Breast epithelium (tissue), 4 donors: ENCODE results near the gene COMP. TPM values are rescaled to one million over a fixed set of nuclear protein-coding genes. Genes with fewer than 3 reads are reported as not detected.

Source experiments
- DNase-seq, 2 donors: peaks; one replicate each; pipeline ENCODE4 v3.0.0-alpha.2; 2019; ENCODE audit warnings: low spot score in 2 of 2
- H3K27ac ChIP-seq, 2 donors: fragments of 200-600 bp; sonication (generic) in 1 of 2; one replicate each; pipeline ENCODE4 v1.5.1; 2016 to 2019; ENCODE audit warnings: mild to moderate bottlenecking in 1 of 2
- H3K27me3 ChIP-seq, 2 donors: fragments of 200-600 bp; sonication (generic) in 1 of 2; one replicate each; pipeline versions ENCODE4 v1.5.1 to v1.6.0; 2017 to 2019; ENCODE audit warnings: control low read depth in 1 of 2, mild to moderate bottlenecking in 1 of 2
- H3K36me3 ChIP-seq: fragments of 200-600 bp; one replicate; pipeline ENCODE4 v1.5.1; 2019
- H3K4me1 ChIP-seq, 2 donors: fragments of 200-600 bp; sonication (generic); one replicate each; pipeline ENCODE4 v1.5.1; 2016 to 2019; ENCODE audit warnings: control low read depth in 1 of 2
- H3K4me3 ChIP-seq, 3 donors: fragments of 200-600 bp; sonication (generic); 1 replicate in 2 of 3; 2 replicates in 1 of 3; pipeline ENCODE4 v1.5.1; 2016 to 2019; ENCODE audit warnings: mild to moderate bottlenecking in 3 of 3, moderate library complexity in 2 of 3
- H3K9me3 ChIP-seq, 2 donors: fragments of 200-600 bp; sonication (generic) in 1 of 2; one replicate each; pipeline ENCODE4 v1.5.1; 2016 to 2019; ENCODE audit warnings: control low read depth in 1 of 2
- CTCF ChIP-seq, 3 donors: fragments of 450-650 bp; IDR thresholded peaks; one replicate each; pipeline ENCODE4 v1.5.1; 2016 to 2017; ENCODE audit warnings: antibody characterized with exemption in 3 of 3, mild to moderate bottlenecking in 3 of 3, moderate library complexity in 3 of 3
- POLR2A ChIP-seq: fragments of 450-650 bp; IDR thresholded peaks from one replicate; pipeline ENCODE4 v1.6.1; 2016; ENCODE audit warnings: antibody characterized with exemption, mild to moderate bottlenecking, moderate library complexity
- POLR2AphosphoS5 ChIP-seq, 3 donors: sonication (generic); formaldehyde crosslinking; IDR thresholded peaks; one replicate each; pipeline ENCODE4 v1.6.1; 2017; ENCODE audit warnings: antibody characterized with exemption in 3 of 3
- intact Hi-C: fragments of 100-400 bp; cut with DNase I; formaldehyde crosslinking; loops from one replicate; pipeline ENCODE4 v1.15.1; 2023; ENCODE audit warnings: low total_unique reads
- total RNA-seq, 3 donors: library from RNA; depleted of rRNA; stranded (reverse); fragments of >200 nt; gene quantifications; one replicate each; pipeline ENCODE4 v1.1.0, GENCODE V29; 2016

The COMP gene
- total RNA-seq, 3 donors from 2014 or later: 1.0 to 4.9 (median 2.2) TPM

GRCh38 chr19:18802354-18802753, 11.2 kb upstream of the COMP start:
- intact Hi-C loops: no loop called here
- no peaks in the 10 kb centered on the region for H3K36me3 ChIP-seq
- DNase-seq: no peak
- no peak overlapping the region for H3K4me3 ChIP-seq
- TF ChIP-seq POLR2A (no peak), CTCF (IDR thresholded peaks at IDR 0.05) (no peak), POLR2AphosphoS5 (IDR thresholded peaks at IDR 0.05) (no peak)
- no peaks in the 10 kb centered on the region for H3K4me1 ChIP-seq
- H3K27me3 ChIP-seq: no peaks in the 10 kb centered on the region
- H3K27ac ChIP-seq: no peak overlapping the region
- no peaks in the 10 kb centered on the region for H3K9me3 ChIP-seq

- Histone ChIP-seq H3K27me3 (no peaks in the 10 kb centered on the region), H3K4me1 (peaks cover 0 to 2% of the 10 kb centered on the region in 2 donors), H3K27ac (no peak overlapping the region), H3K36me3 (no peaks in the 10 kb centered on the region), H3K9me3 (no peaks in the 10 kb centered on the region), H3K4me3 (no peak overlapping the region)
- no peak for TF ChIP-seq POLR2A
- no peak for TF ChIP-seq POLR2AphosphoS5 (IDR thresholded peaks at IDR 0.05)
- no peak for TF ChIP-seq CTCF (IDR thresholded peaks at IDR 0.05)
- intact Hi-C loops: no loop called here
- no peak for DNase-seq
Measured at GRCh38 chr19:18800636-18801035, 9.5 kb upstream of the COMP start.

GRCh38 chr19:18800079-18800478, 9.0 kb upstream of the COMP start:
- intact Hi-C loops: no loop called here

GRCh38 chr19:18799389-18799970, 8.4 kb upstream of the COMP start:
- Histone ChIP-seq H3K27me3 (no peaks in the 10 kb centered on the region), H3K27ac (no peak overlapping the region), H3K4me3 (no peak overlapping the region), H3K36me3 (no peaks in the 10 kb centered on the region), H3K4me1 (peaks cover 0 to 4% of the 10 kb centered on the region in 2 donors), H3K9me3 (no peaks in the 10 kb centered on the region)
- intact Hi-C loops: no loop called here
- no peak for TF ChIP-seq POLR2A
- TF ChIP-seq CTCF (IDR thresholded peaks at IDR 0.05): no peak
- no peak for TF ChIP-seq POLR2AphosphoS5 (IDR thresholded peaks at IDR 0.05)
- DNase-seq: no peak

More at GRCh38 chr19:18800079-18800478, 9.0 kb upstream of the COMP start:
- Histone ChIP-seq H3K9me3 (no peaks in the 10 kb centered on the region), H3K4me3 (no peak overlapping the region), H3K27me3 (no peaks in the 10 kb centered on the region), H3K4me1 (peaks cover 0 to 4% of the 10 kb centered on the region in 2 donors), H3K36me3 (no peaks in the 10 kb centered on the region), H3K27ac (no peak overlapping the region)
- TF ChIP-seq POLR2AphosphoS5 (IDR thresholded peaks at IDR 0.05) (no peak), CTCF (IDR thresholded peaks at IDR 0.05) (no peak), POLR2A (no peak)
- DNase-seq: no peak

- peaks cover 0 to 2% of the 10 kb centered on the region in 2 donors for H3K27me3 ChIP-seq
- H3K27ac ChIP-seq: no peak overlapping the region
- no peak for DNase-seq
- intact Hi-C loops: no loop called here
- H3K4me3 ChIP-seq: no peak overlapping the region
- no peaks in the 10 kb centered on the region for H3K9me3 ChIP-seq
- no peak for TF ChIP-seq POLR2A
- no peak for TF ChIP-seq POLR2AphosphoS5 (IDR thresholded peaks at IDR 0.05)
- no peak for TF ChIP-seq CTCF (IDR thresholded peaks at IDR 0.05)
- peaks cover 0 to 4% of the 10 kb centered on the region in 2 donors for H3K4me1 ChIP-seq
- no peaks in the 10 kb centered on the region for H3K36me3 ChIP-seq
Measured at GRCh38 chr19:18798384-18799352, 7.6 kb upstream of the COMP start.
